GM23338 (cell line): ENCODE data around the gene UGT1A10. TPM values are rescaled to one million over a fixed set of nuclear protein-coding genes. Genes with fewer than 3 reads are reported as not detected.

Experiments used
- ATAC-seq: fragments of 200-7000 bp; cut with Tn5 transposase; 3 replicates; pipeline ENCODE4 v1.9.1; 2020
- DNase-seq: peaks from one replicate; pipeline ENCODE4 v3.0.0-alpha.2; 2015; ENCODE audit warnings: low spot score
- H2AFZ ChIP-seq: fragments of 200-600 bp; sonication (generic); 2 replicates; pipeline ENCODE4 v1.8.0; 2016; ENCODE audit warnings: antibody characterized with exemption, mild to moderate bottlenecking, moderate library complexity
- H3F3A ChIP-seq: fragments of 200-600 bp; sonication (generic); replicated peaks from 2 replicates; pipeline ENCODE4 v1.8.0; 2017; ENCODE audit warnings: antibody characterized with exemption, mixed run types, low read depth
- H3K27ac ChIP-seq: fragments of 200-600 bp; sonication (generic); 2 replicates; pipeline ENCODE4 v1.6.1; 2016; ENCODE audit warnings: low read depth
- H3K27me3 ChIP-seq: fragments of 200-600 bp; sonication (generic); 2 replicates; pipeline ENCODE4 v1.8.0; 2016; ENCODE audit warnings: mild to moderate bottlenecking, mixed run types, moderate library complexity; ENCODE audit not compliant: insufficient read depth
- H3K36me3 ChIP-seq: fragments of 200-600 bp; sonication (generic); 2 replicates; pipeline ENCODE4 v1.8.0; 2016; ENCODE audit warnings: mild to moderate bottlenecking; ENCODE audit not compliant: insufficient read depth
- H3K4me1 ChIP-seq: fragments of 200-600 bp; sonication (generic); 2 replicates; pipeline ENCODE4 v1.8.0; 2016; ENCODE audit warnings: mild to moderate bottlenecking, moderate library complexity; ENCODE audit not compliant: insufficient read depth
- H3K4me2 ChIP-seq: fragments of 200-600 bp; sonication (generic); 2 replicates; pipeline ENCODE4 v1.7.1; 2017; ENCODE audit warnings: mixed run types
- H3K4me3 ChIP-seq: fragments of 200-600 bp; sonication (generic); 2 replicates; pipeline ENCODE4 v1.6.1; 2016; ENCODE audit warnings: mixed run types
- H3K79me2 ChIP-seq: fragments of 200-600 bp; sonication (generic); replicated peaks from 2 replicates; pipeline ENCODE4 v1.8.0; 2017; ENCODE audit warnings: mild to moderate bottlenecking; ENCODE audit not compliant: insufficient read depth
- H3K9me2 ChIP-seq: fragments of 200-600 bp; sonication (generic); 2 replicates; pipeline ENCODE4 v1.8.0; 2017; ENCODE audit not compliant: insufficient read depth
- H4K20me1 ChIP-seq: fragments of 200-600 bp; sonication (generic); replicated peaks from 2 replicates; pipeline ENCODE4 v1.8.0; 2017; ENCODE audit warnings: mild to moderate bottlenecking; ENCODE audit not compliant: insufficient read depth
- H3K27ac Mint-ChIP-seq: 2 replicates; pipeline ENCODE4 v1.8.0; 2020; ENCODE audit warnings: inconsistent platforms, mild to moderate bottlenecking, moderate library complexity, mixed read lengths
- H3K27me3 Mint-ChIP-seq: 3 replicates; pipeline ENCODE4 v1.8.0; 2022; ENCODE audit warnings: low read depth, mild to moderate bottlenecking, moderate library complexity, mixed read lengths, inconsistent platforms; ENCODE audit not compliant: insufficient read depth, poor library complexity
- H3K36me3 Mint-ChIP-seq: 3 replicates; pipeline ENCODE4 v1.8.0; 2021; ENCODE audit warnings: low read depth, mild to moderate bottlenecking, inconsistent platforms, moderate library complexity, mixed read lengths
- H3K4me1 Mint-ChIP-seq: 3 replicates; pipeline ENCODE4 v1.8.0; 2020; ENCODE audit warnings: mild to moderate bottlenecking, inconsistent platforms, mixed read lengths
- H3K4me3 Mint-ChIP-seq: 3 replicates; pipeline ENCODE4 v1.8.0; 2021; ENCODE audit warnings: moderate library complexity, mild to moderate bottlenecking, inconsistent platforms, mixed read lengths
- H3K9me3 Mint-ChIP-seq: 3 replicates; pipeline ENCODE4 v1.8.0; 2020; ENCODE audit warnings: moderate library complexity, mild to moderate bottlenecking, inconsistent platforms, mixed read lengths
- CREB1 ChIP-seq: fragments of 250-450 bp; sonication (Bioruptor Pico); IDR thresholded peaks from 2 replicates; pipeline ENCODE4 v1.5.0; 2020; ENCODE audit warnings: low read depth, mild to moderate bottlenecking, moderate library complexity
- EZH2 ChIP-seq: fragments of 200-600 bp; sonication (generic); IDR thresholded peaks from one replicate; pipeline ENCODE4 v1.8.0; 2017; ENCODE audit warnings: antibody characterized with exemption, mild to moderate bottlenecking, low read depth; ENCODE audit not compliant: unreplicated experiment
- EZH2phosphoT487 ChIP-seq: fragments of 200-600 bp; sonication (generic); IDR thresholded peaks from one replicate; pipeline ENCODE4 v1.8.1; 2018; ENCODE audit warnings: antibody characterized with exemption; ENCODE audit not compliant: unreplicated experiment
- JUNB ChIP-seq: IDR thresholded peaks from one replicate; pipeline ENCODE4 v1.6.1; 2016; ENCODE audit warnings: antibody characterized with exemption; ENCODE audit not compliant: unreplicated experiment
- NANOG ChIP-seq: IDR thresholded peaks from 2 replicates; pipeline ENCODE4 v1.6.1; 2016; ENCODE audit warnings: antibody characterized with exemption, borderline replicate concordance
- STAT1 ChIP-seq: IDR thresholded peaks from one replicate; pipeline ENCODE4 v1.6.1; 2016; ENCODE audit warnings: antibody characterized with exemption; ENCODE audit not compliant: unreplicated experiment
- ZNF114 ChIP-seq: fragments of 250-450 bp; sonication (Bioruptor Pico); IDR thresholded peaks from 2 replicates; pipeline ENCODE4 v1.5.0; 2020; ENCODE audit warnings: mild to moderate bottlenecking, moderate library complexity
- ZNF331 ChIP-seq: fragments of 250-450 bp; sonication (Bioruptor Pico); IDR thresholded peaks from 2 replicates; pipeline ENCODE4 v1.5.0; 2020; ENCODE audit warnings: low read depth, mild to moderate bottlenecking, moderate library complexity
- polyA plus RNA-seq: library from polyadenylated mRNA; unstranded; fragments of >200 nt; fragmentation: Nextera tagmentation; extraction: Ambion mirVana; gene quantifications from 2 replicates; pipeline ENCODE4 v1.2.1, GENCODE V29; 2016
- total RNA-seq: library from RNA; depleted of rRNA; stranded (reverse); fragments of >200 nt; shearing (Covaris generic); gene quantifications from 2 replicates; pipeline ENCODE4 v1.2.3, GENCODE V29; 2014
- TF ChIP-seq, protein P1 (sequence below): IDR thresholded peaks from 2 replicates; pipeline ENCODE4 v1.6.1; 2016; ENCODE audit warnings: antibody characterized with exemption

UGT1A10 gene
- total and polyA plus RNA-seq, 2 experiments from 2014 or later = not detected

DNA sequence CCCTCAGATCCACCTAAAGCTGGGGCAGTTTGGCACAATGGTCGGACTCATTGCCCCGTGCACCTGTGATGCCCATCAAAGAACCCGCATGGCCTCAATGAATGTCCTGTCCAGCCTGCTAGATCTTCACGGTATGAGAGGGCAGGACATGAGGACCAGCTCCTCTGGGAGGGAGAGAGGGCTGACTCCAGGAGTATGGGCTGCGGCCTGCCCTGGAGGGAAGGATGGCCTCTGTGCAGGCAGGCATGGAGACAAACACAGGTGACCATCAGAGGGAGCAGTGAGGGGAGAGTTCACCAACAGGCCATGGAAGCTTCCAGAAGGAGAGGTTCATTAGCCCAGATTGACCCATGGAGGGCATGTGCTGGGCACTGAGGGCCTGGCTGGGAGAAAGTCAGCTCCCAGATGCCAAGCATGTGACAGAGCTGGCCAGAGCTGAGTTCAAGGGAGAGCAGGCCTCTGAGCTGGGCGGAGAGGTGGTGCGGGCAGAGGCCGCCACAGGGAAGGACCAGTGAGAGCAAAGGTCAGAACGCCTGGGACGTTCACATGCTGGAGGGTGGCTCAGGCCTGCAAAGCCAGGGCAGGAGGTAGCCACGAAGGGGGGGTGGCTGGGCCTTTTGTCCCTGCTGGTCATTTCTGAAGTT lies 181.9 kb downstream of the UGT1A10 start (continued):
- TF ChIP-seq STAT1 = no peak

DNA sequence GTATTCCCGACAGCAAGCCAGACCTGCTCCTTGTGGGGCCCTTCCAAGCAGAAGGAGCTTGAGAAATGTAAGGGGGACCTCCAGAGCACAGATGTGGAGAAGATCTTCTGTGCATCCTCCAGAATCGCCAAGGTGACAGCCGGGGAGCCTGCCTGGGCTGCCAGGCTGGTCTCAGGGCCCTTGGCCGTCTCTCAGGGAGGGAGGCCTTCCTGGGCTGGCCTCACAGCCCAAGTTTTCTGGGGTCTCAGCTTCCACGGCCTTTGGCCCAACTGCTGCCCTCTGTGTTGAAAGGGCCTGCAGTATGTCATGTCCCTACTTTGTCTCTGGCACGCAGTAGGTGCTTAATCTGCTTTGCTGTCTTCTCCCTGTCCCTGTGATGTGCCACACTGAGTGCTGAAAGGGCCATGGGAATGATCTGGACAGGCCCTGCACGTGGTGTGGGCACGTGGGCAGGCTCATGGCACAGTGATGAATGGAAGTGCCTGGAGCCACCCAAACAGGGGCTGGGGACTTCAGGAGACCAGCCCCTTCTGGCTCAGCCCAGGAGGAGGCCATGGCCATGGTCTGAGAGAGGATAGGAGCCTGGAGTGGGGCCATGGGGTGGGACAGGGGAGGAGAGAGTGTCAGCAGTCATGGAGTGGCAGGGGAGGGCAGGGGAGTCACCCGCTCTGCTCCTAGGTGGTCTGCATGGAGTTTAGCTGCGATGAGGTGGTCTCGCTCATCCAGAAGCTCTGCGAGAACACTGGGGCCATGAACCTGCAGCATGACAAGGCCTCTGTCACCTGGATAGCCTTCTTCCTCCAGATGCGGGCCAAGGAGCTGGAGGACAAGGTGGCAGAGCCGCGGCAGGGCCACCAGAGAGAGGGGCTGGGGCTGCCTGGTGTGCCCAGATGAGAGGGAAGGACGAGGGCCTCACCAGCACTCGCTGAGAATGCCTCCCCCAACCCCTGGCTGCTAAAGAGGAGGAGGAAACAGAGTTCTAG lies 182.7 kb downstream of the UGT1A10 start:
- DNase-seq (no peak), ATAC-seq (no peak)
- no peaks in the 10 kb centered on the region for H3K27me3 ChIP-seq
- TF ChIP-seq JUNB (no peak), ZNF331 (CRISPR knock-in tag) (no peak), EZH2phosphoT487 (no peak)
- Mint-ChIP-seq H3K27me3 (peaks cover 15% of the 10 kb centered on the region), H3K9me3 (no peaks in the 10 kb centered on the region), H3K36me3 (no peaks in the 10 kb centered on the region), H3K27ac (no peak overlapping the region), H3K4me3 (no peak overlapping the region), H3K4me1 (no peaks in the 10 kb centered on the region; the same call in 2 of the 3 replicates)
- H3K36me3 ChIP-seq = no peaks in the 10 kb centered on the region
- H3K4me3 ChIP-seq = no peak overlapping the region
- H3K9me2 ChIP-seq = no peaks in the 10 kb centered on the region
- H3K4me1 ChIP-seq = no peaks in the 10 kb centered on the region
- H2AFZ ChIP-seq = no peak overlapping the region
- no peak overlapping the region for H3K4me2 ChIP-seq
- H3F3A ChIP-seq = no peaks in the 10 kb centered on the region
- no peaks in the 10 kb centered on the region for H3K79me2 ChIP-seq
- no peaks in the 10 kb centered on the region for H4K20me1 ChIP-seq
- no peak overlapping the region for H3K27ac ChIP-seq

DNA sequence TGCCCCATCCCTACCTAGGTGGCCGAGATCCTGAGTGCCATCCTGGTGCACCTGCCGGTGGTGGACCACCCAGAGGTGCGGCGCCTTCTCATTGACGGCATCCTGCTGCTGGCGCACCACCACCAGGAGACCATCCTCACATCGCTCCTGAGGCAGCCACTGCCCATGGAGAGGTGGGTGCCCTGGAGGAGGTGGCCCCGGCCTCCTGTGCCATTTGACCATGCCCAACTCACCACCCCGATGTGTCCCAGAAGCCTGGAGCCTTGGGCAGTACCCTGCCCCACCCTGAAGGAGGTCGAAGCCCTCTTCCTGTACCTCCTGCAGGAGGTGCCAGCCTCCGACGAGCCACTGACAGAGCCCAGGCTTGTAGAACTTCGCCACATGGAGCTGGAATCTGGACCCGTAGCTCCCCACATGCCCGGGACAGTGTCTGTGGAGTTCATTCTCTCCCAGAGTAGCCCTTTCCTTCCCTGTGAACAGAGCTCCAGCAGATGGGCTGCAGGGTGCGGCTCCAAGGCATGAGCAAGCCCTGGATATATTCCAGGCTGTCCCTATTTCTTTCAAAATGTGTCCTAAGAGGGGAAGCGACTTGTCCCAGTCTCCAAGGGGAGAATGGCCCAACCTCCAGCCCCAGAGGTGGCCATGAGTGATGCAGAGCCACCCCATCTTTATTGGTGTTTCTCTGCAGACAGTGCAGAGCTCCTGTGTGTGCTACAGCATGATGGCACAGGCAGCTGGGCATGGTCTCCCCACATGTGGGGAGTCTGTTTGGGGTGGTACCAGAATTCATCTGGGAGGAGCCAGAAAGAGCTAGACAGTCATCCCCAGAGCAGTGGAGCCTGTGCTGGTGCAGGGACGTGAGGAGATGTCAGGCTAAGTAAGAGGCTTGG lies 183.9 kb downstream of the UGT1A10 start:
- H3K9me2 ChIP-seq = no peaks in the 10 kb centered on the region
- H3K27me3 ChIP-seq = no peaks in the 10 kb centered on the region
- Mint-ChIP-seq H3K27me3 (peaks cover 15% of the 10 kb centered on the region), H3K27ac (no peak overlapping the region), H3K9me3 (no peaks in the 10 kb centered on the region), H3K36me3 (no peaks in the 10 kb centered on the region), H3K4me1 (peaks cover 3% of the 10 kb centered on the region; the same call in 2 of the 3 replicates), H3K4me3 (no peak overlapping the region)
- H3K79me2 ChIP-seq = no peaks in the 10 kb centered on the region
- no peaks in the 10 kb centered on the region for H3F3A ChIP-seq
- H3K4me1 ChIP-seq = no peaks in the 10 kb centered on the region
- no peak overlapping the region for H3K4me3 ChIP-seq
- no peak overlapping the region for H3K4me2 ChIP-seq
- no peaks in the 10 kb centered on the region for H3K36me3 ChIP-seq
- ATAC-seq = no peak
- no peak overlapping the region for H2AFZ ChIP-seq
- H3K27ac ChIP-seq = no peak overlapping the region
- H4K20me1 ChIP-seq = no peaks in the 10 kb centered on the region
- no peak for DNase-seq
- TF ChIP-seq STAT1 (no peak), EZH2 (no peak), JUNB (no peak), ZNF114 (no peak), CREB1 (CRISPR knock-in tag) (no peak), EZH2phosphoT487 (no peak), NANOG (no peak)
- TF ChIP-seq, protein P1, sequence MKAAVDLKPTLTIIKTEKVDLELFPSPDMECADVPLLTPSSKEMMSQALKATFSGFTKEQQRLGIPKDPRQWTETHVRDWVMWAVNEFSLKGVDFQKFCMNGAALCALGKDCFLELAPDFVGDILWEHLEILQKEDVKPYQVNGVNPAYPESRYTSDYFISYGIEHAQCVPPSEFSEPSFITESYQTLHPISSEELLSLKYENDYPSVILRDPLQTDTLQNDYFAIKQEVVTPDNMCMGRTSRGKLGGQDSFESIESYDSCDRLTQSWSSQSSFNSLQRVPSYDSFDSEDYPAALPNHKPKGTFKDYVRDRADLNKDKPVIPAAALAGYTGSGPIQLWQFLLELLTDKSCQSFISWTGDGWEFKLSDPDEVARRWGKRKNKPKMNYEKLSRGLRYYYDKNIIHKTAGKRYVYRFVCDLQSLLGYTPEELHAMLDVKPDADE = no peak
